GM18498 (cell line): ENCODE data around the gene SLC26A4.

ENCODE experiments used
- ATAC-seq: cut with Tn5 transposase; IDR thresholded peaks from one replicate; pipeline ENCODE4 v1.9.1; 2021; ENCODE audit warnings: mild to moderate bottlenecking, moderate library complexity; ENCODE audit not compliant: unreplicated experiment

SLC26A4 gene

GRCh38 chr7:107693396-107693795, 32.8 kb downstream of the SLC26A4 start:
- ATAC-seq = no peak

GRCh38 chr7:107694386-107694785, 33.8 kb downstream of the SLC26A4 start:
- no peak for ATAC-seq

GRCh38 chr7:107696330-107696946, 35.8 kb downstream of the SLC26A4 start:
- ATAC-seq = no peak

GRCh38 chr7:107697321-107698049, 36.9 kb downstream of the SLC26A4 start:
- ATAC-seq = no peak

GRCh38 chr7:107700570-107700969, 39.9 kb downstream of the SLC26A4 start:
- ATAC-seq = no peak

GRCh38 chr7:107701191-107701590, 40.6 kb downstream of the SLC26A4 start:
- ATAC-seq = no peak

GRCh38 chr7:107703219-107703618, 42.6 kb downstream of the SLC26A4 start:
- no peak for ATAC-seq

GRCh38 chr7:107703872-107704271, 43.2 kb downstream of the SLC26A4 start:
- no peak for ATAC-seq

- ATAC-seq = no peak
Observed at GRCh38 chr7:107708956-107709355, 48.3 kb downstream of the SLC26A4 start.

GRCh38 chr7:107711301-107711700, 50.7 kb downstream of the SLC26A4 start:
- no peak for ATAC-seq

GRCh38 chr7:107712025-107712424, 51.4 kb downstream of the SLC26A4 start:
- no peak for ATAC-seq

GRCh38 chr7:107712896-107713295, 52.3 kb downstream of the SLC26A4 start:
- ATAC-seq = no peak

GRCh38 chr7:107715531-107715930, 54.9 kb downstream of the SLC26A4 start:
- no peak for ATAC-seq

GRCh38 chr7:107718456-107719193, 58.0 kb downstream of the SLC26A4 start:
- no peak for ATAC-seq

- no peak for ATAC-seq
Observed at GRCh38 chr7:107721286-107721685, 60.7 kb downstream of the SLC26A4 start.

GRCh38 chr7:107723255-107723654, 62.6 kb downstream of the SLC26A4 start:
- no peak for ATAC-seq

GRCh38 chr7:107725138-107725740, 64.6 kb downstream of the SLC26A4 start:
- no peak for ATAC-seq

- no peak for ATAC-seq
Observed at GRCh38 chr7:107726356-107727130, 65.9 kb downstream of the SLC26A4 start.

GRCh38 chr7:107728276-107728675, 67.6 kb downstream of the SLC26A4 start:
- ATAC-seq = no peak

- ATAC-seq = peak; percentile 42
Observed at GRCh38 chr7:107742678-107743566, 82.3 kb downstream of the SLC26A4 start.
